Effector memory CD8-positive, alpha-beta T cell (primary cell): ENCODE results near the gene MARK4.
"Not testable (repeated sequence)": the region's sequence is repeated elsewhere in the genome, so short reads cannot be mapped to it uniquely, and the experiment has no call there.

ENCODE experiments used
- ATAC-seq: fragments of 150-1000 bp; cut with Tn5 transposase; replicated peaks from 2 replicates; pipeline ENCODE4 v1.10.0; 2021; ENCODE audit warnings: mild to moderate bottlenecking, moderate library complexity
- DNase-seq, 3 experiments: peaks; one replicate each; pipeline ENCODE4 v3.0.0; 2021
- H3K27ac Mint-ChIP-seq, 2 donors: one replicate each; pipeline ENCODE4 v1.8.0; 2022; ENCODE audit warnings: mild to moderate bottlenecking in 2 of 2, mixed read lengths in 2 of 2, moderate library complexity in 2 of 2
- H3K27me3 Mint-ChIP-seq, 2 donors: one replicate each; pipeline ENCODE4 v1.8.0; 2022; ENCODE audit warnings: mixed read lengths in 2 of 2
- H3K36me3 Mint-ChIP-seq: one replicate; pipeline ENCODE4 v1.8.0; 2022; ENCODE audit warnings: mild to moderate bottlenecking, moderate library complexity, mixed read lengths; ENCODE audit not compliant: insufficient read depth
- H3K4me1 Mint-ChIP-seq, 2 donors: one replicate each; pipeline ENCODE4 v1.8.0; 2022; ENCODE audit warnings: low read depth in 2 of 2, mixed read lengths in 2 of 2
- H3K4me3 Mint-ChIP-seq, 2 donors: one replicate each; pipeline ENCODE4 v1.8.0; 2022; ENCODE audit warnings: mild to moderate bottlenecking in 2 of 2, mixed read lengths in 2 of 2, moderate library complexity in 2 of 2
- H3K9me3 Mint-ChIP-seq, 2 donors: one replicate each; pipeline ENCODE4 v1.8.0; 2022; ENCODE audit warnings: mixed read lengths in 2 of 2

The MARK4 gene

DNA sequence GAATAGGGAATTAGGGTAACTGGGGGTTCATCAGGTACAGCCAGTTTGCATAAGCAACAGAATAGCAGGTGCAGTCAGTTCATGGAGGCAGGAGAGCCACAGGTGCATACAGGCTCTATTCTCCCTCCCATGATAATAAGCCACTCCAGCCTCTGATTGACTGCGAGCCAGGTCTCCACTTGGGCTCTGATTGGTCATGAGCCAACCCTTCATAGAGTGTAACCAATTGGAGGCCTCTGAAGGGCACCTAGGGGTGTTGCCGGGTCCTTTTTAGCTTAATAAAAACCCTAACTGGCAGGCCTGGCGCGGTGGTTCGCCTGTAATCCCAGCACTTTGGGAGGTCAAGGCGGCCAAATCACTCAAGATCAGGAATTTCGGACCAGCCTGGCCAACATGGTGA lies 80.3 kb downstream of the MARK4 start:
- DNase-seq (no peak), ATAC-seq (no peak)
- Mint-ChIP-seq H3K36me3 (peaks cover 4% of the 10 kb centered on the region), H3K27ac (no peak overlapping the region), H3K4me1 (no peaks in the 10 kb centered on the region), H3K27me3 (peaks cover 5 to 15% of the 10 kb centered on the region in 2 donors), H3K9me3 (no peaks in the 10 kb centered on the region), H3K4me3 (no peak overlapping the region)

DNA sequence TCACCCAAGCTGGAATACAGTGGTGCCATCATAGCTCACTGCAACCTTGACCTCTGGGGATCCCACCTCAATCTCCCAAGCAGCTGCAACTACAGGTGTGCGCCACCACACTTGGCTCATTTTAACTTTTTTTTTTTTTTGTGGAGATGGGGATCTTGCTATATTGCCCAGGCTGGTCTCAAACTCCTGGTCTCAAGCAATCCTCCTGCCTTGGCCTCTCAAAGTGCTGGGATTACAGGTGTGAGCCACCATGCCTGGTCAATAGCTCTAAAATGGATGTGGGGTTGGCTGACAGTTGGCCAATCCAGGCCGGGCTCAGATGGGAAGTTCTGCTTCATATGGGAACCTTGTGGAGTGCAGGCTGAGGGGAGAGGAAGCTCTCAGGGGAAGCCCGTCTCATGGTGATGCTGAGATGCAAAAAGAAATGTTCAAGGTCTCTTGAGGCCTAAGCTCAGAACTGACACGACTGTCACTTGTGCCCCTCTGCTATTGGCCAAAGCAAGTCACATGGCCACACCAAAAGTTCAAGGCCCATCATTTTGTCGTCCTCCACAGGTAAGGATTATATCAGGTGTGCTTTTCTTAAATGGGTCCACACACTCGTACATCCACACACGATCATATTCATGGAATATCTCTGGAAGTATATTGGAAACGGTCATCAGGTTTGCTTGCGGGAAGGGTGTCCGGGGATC lies 82.7 kb downstream of the MARK4 start:
- H3K4me3 Mint-ChIP-seq: no peak overlapping the region
- H3K9me3 Mint-ChIP-seq: no peaks in the 10 kb centered on the region
- ATAC-seq (no peak), DNase-seq (no peak)
- peaks cover 4% of the 10 kb centered on the region in 2 donors for H3K4me1 Mint-ChIP-seq
- no peak overlapping the region for H3K27ac Mint-ChIP-seq
- no peaks in the 10 kb centered on the region for H3K36me3 Mint-ChIP-seq
- peaks cover 5 to 17% of the 10 kb centered on the region in 2 donors for H3K27me3 Mint-ChIP-seq

DNA sequence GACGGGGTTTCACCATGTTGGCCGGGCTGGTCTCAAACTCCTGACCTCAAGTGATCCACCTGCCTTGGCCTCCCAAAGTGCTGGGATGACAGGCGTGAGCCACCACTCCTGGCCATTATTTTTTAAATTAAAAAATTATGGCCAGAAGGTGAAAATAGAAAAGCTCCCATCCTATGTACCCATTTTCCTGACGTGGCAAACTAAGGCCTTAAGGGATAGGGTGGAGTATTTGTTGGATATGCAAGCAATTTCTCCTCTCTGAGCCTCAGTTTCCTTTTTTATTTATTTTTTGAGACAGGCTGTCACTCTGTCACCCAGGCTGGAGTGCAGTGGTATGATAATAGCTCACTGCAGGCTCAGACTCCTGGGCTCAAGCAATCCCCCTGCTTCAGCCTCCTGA lies 83.8 kb downstream of the MARK4 start:
- not testable (repeated sequence) for H3K27ac Mint-ChIP-seq, H3K4me1 Mint-ChIP-seq, ATAC-seq, DNase-seq, H3K36me3 Mint-ChIP-seq, H3K4me3 Mint-ChIP-seq, H3K9me3 Mint-ChIP-seq
- H3K27me3 Mint-ChIP-seq: peaks cover 6 to 23% of the 10 kb centered on the region in 2 donors

DNA sequence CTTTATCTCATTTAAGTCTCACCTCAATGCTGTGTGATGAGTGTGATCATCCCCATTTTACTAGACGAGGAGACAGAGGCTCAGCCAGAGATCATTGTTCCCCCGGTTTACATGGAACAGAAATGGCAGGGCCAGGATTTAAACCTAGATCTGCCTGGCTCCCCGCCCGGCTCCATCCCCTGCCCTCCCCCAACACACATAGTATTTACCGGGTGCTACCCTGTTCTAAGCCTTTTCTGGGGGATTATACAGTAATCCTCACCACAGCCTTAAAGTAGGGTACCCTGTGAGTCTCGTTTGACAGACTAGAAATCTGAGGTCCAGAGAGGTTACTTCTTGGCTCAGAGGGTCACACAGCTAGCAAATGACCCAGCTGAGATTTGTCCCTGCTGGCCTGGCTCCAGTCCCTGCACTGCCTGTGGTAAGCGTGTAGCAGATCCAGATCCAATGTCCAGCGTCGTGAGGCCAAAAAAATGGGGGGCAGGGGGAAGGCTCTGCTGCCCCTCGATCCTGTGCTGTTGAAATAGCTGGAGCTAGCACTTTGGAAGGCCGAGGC lies 85.7 kb downstream of the MARK4 start:
- peaks cover 6 to 12% of the 10 kb centered on the region in 2 donors for H3K27me3 Mint-ChIP-seq
- no peaks in the 10 kb centered on the region for H3K36me3 Mint-ChIP-seq
- H3K4me3 Mint-ChIP-seq: no peak overlapping the region
- H3K9me3 Mint-ChIP-seq: no peaks in the 10 kb centered on the region
- no peak overlapping the region for H3K27ac Mint-ChIP-seq
- no peak for ATAC-seq
- peaks cover 6 to 9% of the 10 kb centered on the region in 2 donors for H3K4me1 Mint-ChIP-seq
- DNase-seq: no peak

DNA sequence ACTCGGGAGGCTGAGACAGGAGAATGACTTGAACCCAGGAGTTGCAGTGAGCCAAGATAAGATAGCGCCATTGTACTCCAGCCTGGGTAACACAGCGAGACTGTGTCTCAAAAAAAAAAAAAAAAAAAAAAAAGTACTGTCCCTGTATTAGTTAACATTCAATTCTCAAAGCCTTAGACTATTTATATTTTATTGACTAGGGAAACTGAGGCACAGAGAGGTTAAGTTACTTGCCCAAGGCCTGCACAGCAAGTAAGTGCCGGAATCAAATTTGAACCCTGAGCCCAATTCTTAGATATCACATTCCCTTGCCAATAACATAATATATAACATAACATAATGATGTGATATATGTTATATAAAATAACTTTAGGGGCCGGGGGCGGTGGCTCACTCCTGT lies 88.6 kb downstream of the MARK4 start:
- Mint-ChIP-seq H3K36me3 (no peaks in the 10 kb centered on the region), H3K27me3 (peaks cover 12 to 20% of the 10 kb centered on the region in 2 donors), H3K9me3 (no peaks in the 10 kb centered on the region), H3K4me3 (peak overlapping the region in 1 of 2 donors; percentile 68), H3K27ac (peak overlapping the region in 1 of 2 donors; percentile 53), H3K4me1 (peaks cover 6 to 9% of the 10 kb centered on the region in 2 donors)
- DNase-seq (no peak), ATAC-seq (no peak)

DNA sequence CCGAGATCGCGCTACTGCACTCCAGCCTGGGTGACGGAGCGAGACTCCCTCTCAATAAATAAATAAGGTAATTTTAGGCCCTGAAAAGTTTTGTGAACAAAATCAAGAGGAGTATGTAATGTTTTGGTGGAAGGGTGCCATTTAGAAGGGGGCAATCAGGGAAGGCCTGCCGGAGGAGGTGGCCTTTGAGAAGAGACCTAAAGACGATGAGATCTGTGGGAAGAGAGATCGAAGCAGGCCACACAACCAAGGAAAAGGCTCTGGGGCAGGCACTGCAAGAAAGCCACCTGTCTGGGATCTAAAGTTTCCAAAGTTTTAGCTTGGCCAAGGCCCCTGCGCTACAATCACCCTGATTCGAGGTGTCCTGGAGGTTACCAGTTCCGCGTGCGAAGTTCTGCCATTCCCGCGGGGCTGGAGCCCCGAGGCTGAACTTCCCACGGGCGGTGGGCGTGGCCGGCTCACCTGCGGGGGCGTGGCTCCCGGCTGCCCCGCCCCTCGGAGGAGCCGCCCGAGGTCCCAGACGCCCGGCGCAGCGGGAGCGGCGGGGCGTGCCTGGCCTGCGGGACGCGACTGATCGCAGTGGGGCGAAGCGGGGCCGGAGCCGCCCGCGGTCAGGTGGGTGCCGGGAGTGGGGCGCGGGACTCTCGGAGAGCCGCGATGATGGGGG lies 89.3 kb downstream of the MARK4 start, which contains the start of gene KLC3:
Gene KLC3 (plus strand): TSS at position 519 of the 667 bp plus-strand sequence. CDS start 4,792 bp downstream, outside the sequence.
- Mint-ChIP-seq H3K4me3 (peak within 1 kb of the TSS; percentile 68 to 77), H3K36me3 (no peaks in the 10 kb centered on the region), H3K27ac (peak within 1 kb of the TSS in 1 of 2 donors; percentile 53), H3K27me3 (peaks cover 17 to 27% of the 10 kb centered on the region in 2 donors), H3K9me3 (no peaks in the 10 kb centered on the region), H3K4me1 (peaks cover 6 to 9% of the 10 kb centered on the region in 2 donors)
- DNase-seq (no peak), ATAC-seq (peak; percentile 31)

DNA sequence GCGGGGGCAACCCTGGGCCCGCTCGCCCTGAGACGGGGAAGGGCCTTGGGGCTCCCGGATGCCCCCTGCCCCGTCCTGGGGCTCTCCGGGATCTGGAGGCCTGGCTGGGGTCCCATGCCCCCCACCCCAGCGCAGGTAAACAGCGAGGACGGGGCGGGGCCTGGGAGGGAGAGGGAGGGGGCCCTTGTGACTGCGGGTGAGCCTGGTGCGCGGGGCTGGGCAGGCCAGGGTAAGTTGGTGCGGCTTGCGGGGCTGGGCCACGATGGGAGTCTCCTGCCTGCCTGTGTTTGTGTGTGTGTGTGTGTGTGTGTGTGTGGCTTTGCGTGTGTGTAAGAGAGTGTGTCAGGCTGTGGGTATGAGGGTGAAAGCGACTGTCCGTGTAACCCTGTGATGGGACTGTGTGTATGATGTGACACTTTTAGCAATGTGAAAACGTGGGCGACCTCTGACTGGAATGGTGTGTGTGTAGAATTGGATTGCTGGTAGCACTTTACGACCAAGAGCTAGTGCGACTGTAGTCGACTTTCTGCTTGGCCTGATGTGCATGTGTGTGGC lies 89.9 kb downstream of the MARK4 start:
- no peak for ATAC-seq
- H3K4me3 Mint-ChIP-seq: no peak overlapping the region
- no peak for DNase-seq
- H3K27me3 Mint-ChIP-seq: peaks cover 18 to 33% of the 10 kb centered on the region in 2 donors
- no peaks in the 10 kb centered on the region for H3K9me3 Mint-ChIP-seq
- peaks cover 6 to 9% of the 10 kb centered on the region in 2 donors for H3K4me1 Mint-ChIP-seq
- H3K27ac Mint-ChIP-seq: no peak overlapping the region
- no peaks in the 10 kb centered on the region for H3K36me3 Mint-ChIP-seq

DNA sequence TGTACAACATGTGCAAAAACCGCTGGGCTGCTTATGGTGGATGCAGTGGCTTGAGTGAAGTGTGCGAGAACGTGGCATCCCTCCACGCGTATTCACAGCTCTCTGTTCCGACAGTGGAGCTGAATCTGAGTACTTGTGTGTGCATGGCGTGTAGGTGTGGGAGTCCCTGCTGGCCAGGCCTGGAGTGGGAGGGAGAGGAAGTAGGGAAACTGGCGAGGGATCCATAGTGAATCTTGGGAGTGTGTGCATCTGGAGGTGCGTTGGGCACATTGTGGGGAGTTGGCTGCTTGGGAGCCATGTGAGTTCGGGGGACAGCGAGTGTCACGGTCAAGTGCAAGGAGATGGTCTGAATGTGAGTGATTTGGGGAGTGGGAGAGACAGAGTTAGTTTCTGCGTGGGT lies 91.8 kb downstream of the MARK4 start:
- H3K36me3 Mint-ChIP-seq: no peaks in the 10 kb centered on the region

DNA sequence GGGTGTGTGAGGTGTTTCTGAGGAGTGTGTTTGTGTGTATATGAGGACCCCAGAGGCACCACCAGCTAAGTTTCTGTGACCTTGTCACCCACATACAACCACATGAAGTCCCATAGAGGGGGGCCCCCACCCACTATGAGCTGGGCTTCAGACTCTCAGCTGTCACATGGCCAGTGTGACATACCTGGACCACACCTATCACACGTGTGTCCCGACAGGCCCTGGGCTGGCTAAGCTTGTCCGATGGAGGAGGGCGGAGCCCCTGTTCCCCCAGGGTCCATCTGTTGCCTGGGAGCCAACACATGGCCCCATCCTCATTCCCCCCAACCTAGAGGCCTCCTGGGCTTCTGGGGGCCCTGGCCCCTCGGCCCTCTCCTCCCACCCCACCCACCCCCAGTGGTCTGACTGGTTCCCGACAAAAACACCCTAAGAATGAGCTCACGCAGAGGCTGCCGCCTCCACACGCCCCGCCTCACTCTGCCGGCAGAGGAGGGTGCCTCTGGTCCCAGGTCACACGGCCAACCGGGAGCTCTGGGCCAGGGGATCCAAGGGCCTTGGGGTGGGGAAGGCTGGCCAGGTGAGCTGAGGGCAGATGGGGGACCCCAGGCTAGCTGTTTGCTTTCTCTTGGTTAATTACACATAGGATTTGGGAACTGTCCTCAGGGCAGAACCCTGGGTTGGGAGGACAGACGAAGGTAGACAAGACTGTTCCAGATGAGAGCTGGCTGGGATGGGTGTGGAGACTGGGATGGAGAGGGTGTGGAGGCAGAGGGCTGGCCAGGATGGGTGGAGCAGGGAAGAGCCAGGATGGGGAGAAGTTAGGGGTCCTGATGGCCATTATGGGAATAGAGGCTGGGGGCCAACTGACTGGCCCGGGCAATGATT lies 93.8 kb downstream of the MARK4 start:
- peaks cover 18 to 34% of the 10 kb centered on the region in 2 donors for H3K27me3 Mint-ChIP-seq
- H3K27ac Mint-ChIP-seq: no peak overlapping the region
- no peak for ATAC-seq
- DNase-seq: no peak
- peaks cover 2 to 4% of the 10 kb centered on the region in 2 donors for H3K4me1 Mint-ChIP-seq
- H3K4me3 Mint-ChIP-seq: no peak overlapping the region
- no peaks in the 10 kb centered on the region for H3K36me3 Mint-ChIP-seq
- no peaks in the 10 kb centered on the region for H3K9me3 Mint-ChIP-seq

More for the DNA sequence above, 91.8 kb downstream of the MARK4 start:
- H3K27me3 Mint-ChIP-seq: peaks cover 18 to 46% of the 10 kb centered on the region in 2 donors
- peaks cover 6 to 9% of the 10 kb centered on the region in 2 donors for H3K4me1 Mint-ChIP-seq
- no peaks in the 10 kb centered on the region for H3K9me3 Mint-ChIP-seq
- DNase-seq (no peak), ATAC-seq (no peak)
- no peak overlapping the region for H3K4me3 Mint-ChIP-seq
- H3K27ac Mint-ChIP-seq: no peak overlapping the region

DNA sequence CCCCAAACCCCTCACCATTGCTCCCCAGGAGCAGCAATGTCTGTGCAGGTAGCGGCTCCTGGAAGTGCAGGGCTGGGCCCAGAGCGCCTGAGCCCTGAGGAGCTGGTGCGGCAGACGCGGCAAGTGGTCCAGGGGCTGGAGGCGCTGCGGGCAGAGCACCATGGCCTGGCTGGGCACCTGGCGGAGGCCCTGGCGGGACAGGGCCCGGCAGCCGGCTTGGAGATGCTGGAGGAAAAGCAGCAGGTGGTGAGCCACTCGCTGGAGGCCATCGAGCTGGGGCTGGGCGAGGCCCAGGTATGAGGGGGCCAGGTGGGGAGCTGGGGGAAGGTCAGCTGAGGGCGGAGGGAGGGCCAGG lies 94.4 kb downstream of the MARK4 start:
- Mint-ChIP-seq H3K4me3 (no peak overlapping the region), H3K27me3 (peaks cover 13 to 34% of the 10 kb centered on the region in 2 donors), H3K4me1 (no peaks in the 10 kb centered on the region), H3K27ac (no peak overlapping the region), H3K36me3 (no peaks in the 10 kb centered on the region), H3K9me3 (no peaks in the 10 kb centered on the region)
- no peak for DNase-seq
- no peak for ATAC-seq

DNA sequence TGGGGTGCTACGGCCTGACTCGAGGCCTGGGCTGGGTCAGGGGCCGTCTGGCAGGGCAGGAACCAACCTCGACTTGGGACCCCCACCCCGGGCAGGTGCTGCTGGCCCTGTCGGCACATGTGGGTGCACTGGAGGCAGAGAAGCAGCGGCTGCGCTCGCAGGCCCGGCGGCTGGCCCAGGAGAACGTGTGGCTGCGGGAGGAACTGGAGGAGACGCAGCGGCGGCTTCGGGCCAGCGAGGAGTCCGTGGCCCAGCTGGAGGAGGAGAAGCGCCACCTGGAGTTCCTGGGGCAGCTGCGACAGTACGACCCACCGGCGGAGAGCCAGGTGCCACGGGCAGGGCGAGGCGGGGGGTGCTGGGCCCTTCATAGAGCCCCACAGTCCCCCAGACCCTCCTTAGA lies 95.4 kb downstream of the MARK4 start:
- H3K9me3 Mint-ChIP-seq: no peaks in the 10 kb centered on the region
- H3K27me3 Mint-ChIP-seq: peaks cover 13 to 34% of the 10 kb centered on the region in 2 donors
- no peaks in the 10 kb centered on the region for H3K36me3 Mint-ChIP-seq
- no peaks in the 10 kb centered on the region for H3K4me1 Mint-ChIP-seq
- DNase-seq: no peak
- ATAC-seq: no peak
- no peak overlapping the region for H3K4me3 Mint-ChIP-seq
- H3K27ac Mint-ChIP-seq: no peak overlapping the region

DNA sequence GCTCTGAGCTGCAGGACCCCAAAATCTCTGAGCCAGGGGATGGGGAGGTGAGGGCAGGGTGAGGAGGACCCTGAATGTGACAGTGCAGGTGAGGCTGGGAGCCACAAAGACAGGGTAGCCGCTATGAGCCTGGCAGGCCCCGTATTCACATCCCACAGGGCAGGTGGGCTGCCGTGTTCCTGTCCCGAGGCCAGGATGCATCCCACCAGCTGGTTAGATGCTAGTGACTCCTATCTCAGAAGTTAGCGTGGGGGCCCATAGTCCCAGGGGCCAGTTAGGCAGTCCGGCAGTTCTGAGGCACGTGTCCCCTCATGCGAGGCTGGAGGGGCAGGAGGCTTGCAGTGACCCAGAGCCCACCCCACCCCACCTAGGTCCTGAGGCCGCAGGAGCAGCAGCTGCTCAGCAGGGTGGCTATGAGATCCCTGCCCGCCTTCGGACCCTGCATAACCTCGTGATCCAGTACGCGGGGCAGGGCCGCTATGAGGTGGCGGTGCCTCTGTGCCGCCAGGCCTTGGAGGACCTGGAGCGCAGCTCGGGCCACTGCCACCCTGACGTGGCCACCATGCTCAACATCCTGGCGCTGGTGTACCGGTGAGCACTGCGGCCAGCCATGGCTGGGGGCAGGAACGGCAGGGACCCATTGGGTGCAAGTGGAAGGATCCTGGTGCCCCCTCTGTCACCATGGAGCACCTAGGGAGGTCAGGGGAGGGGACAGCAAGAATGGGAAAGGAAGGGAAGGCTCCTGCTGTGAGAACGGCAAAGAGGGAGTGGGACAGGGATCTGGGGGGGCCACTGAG lies 96.7 kb downstream of the MARK4 start:
- DNase-seq (no peak), ATAC-seq (no peak)
- Mint-ChIP-seq H3K27me3 (peaks cover 13 to 34% of the 10 kb centered on the region in 2 donors), H3K4me1 (no peaks in the 10 kb centered on the region), H3K36me3 (no peaks in the 10 kb centered on the region), H3K27ac (peak overlapping the region in 1 of 2 donors; percentile 51), H3K4me3 (no peak overlapping the region), H3K9me3 (no peaks in the 10 kb centered on the region)
